Hematopoietic multipotent progenitor cell treated with erythropoietin and hydrocortisone succinate and interleukin-3 and kit ligand, for 8 days (in vitro differentiated cells): ENCODE measurements around the gene NELFCD.

ENCODE experiments used
- DNase-seq: peaks from one replicate; pipeline ENCODE4 v3.0.0-alpha.2; 2015

The NELFCD gene

GRCh38 chr20:58995461-58996225, 14.6 kb downstream of the NELFCD start:
- DNase-seq = no peak

GRCh38 chr20:58996226-58996611, 15.2 kb downstream of the NELFCD start:
- DNase-seq = no peak

DNA sequence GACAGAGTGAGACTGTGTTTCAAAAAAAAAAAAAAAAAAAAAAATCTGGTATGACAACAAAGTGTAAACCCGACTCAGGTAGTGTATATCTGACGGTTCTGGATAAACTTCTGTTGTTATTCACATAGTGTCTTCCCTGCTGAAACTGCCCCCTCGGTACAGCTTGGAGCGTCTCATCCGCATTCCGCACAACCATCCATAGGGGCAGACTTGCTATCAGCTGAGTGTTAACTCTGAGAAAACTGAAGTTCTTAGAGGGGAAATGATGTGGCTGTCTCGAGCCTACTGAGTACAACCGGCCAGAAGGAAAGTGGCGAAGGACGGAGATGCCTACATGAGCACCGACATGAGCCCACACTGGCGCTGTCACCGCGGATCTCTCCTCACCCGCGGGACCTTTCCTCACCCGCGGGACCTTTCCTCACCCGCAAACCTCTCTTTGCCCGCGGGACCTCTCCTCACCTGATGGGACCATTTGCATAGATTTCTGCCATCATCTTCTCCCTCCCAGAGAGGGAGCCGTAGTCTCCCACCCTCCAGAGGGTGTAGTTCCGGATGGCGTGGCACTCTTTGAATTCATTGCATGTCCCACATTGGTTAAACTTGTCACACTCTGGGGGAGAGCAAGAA, 16.2 kb downstream of the NELFCD start:
- no peak for DNase-seq

DNA sequence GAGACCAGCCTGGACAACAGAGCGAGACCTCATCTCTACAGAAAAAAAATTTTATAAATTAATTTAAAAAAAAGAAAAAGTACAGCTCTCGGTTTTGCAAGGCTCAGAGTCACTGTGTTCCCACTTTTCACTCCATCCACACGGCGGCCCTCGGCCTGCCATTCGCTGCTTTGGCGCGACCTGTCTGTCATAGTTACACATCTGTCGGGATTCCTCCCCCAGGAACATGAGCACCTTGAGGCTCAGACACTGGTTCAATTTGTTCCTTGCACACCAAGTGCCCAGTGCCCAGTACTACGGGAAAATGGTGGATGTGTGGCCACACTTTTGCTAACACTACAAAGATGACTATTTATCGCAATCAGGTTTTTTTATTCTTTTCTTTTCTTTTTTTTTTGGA, 17.6 kb downstream of the NELFCD start:
- no peak for DNase-seq

- no peak for DNase-seq
Measured at GRCh38 chr20:59000326-59000725, 19.3 kb downstream of the NELFCD start.

DNA sequence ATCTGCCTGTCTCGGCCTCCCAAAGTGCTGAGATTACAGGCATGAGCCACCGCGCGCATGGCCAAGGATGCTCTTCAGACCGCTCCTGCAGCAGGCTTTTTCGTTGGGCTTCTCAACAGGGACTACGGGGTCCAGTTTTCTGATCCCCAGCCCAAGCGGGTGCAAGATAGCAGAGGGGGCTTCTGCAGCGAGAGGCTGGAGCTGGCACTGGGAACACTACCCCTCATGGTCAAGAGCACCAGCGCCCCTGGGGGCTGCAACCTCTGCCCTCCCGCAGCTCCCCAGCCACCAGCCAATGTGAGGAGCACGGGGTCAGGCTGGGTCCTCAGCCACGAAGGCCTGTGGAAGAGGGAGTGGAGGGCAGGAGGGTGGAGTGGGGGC, 20.0 kb downstream of the NELFCD start:
- no peak for DNase-seq

- DNase-seq = no peak
Measured at GRCh38 chr20:59001449-59002171, 20.6 kb downstream of the NELFCD start.

DNA sequence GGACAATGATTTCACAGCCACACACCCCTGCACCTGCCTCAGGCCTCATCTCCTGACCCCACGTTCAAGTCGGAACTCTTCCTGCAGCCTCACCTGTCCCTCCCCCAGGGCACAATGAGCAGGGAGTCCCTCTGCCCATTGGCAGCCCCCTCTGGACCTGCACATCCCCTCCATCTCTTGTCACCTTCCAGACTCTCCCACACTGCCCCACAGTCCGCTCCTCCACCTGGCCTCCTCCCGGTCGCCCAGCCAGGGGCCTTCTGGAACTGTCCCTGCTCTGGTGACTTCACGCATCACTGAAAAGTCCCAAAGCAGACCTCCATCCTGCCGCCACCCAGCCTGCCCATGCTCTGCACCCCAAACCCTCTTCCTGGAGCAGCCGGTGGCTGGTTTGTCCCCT, 21.3 kb downstream of the NELFCD start:
- no peak for DNase-seq

DNA sequence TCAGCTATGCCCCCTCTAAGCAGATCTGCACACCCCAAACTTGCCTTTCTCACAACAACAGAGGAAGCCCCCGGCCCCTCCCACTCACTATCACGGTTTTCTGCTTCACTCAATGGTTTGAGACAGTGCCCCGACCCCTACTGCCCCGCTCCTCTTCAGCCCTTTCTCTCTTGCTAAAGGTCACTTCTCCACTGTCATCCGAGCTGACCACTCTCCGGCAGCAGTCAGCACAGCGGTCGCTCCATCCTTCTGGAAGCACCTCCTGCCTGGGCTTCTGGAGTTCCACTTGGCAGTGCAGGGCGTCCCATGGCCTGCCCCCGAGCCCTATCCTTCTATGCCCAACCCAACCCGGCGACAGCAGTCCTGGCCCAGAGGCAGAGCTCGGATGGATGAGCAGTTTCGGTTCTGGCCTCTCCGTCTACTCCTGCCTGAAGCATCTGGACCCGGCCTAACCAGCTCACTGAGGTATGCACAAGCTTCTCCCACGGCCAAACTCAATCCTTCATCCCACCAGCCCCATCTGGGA, 21.9 kb downstream of the NELFCD start:
- no peak for DNase-seq

- no peak for DNase-seq
Measured at GRCh38 chr20:59003836-59004492, 22.9 kb downstream of the NELFCD start.

DNA sequence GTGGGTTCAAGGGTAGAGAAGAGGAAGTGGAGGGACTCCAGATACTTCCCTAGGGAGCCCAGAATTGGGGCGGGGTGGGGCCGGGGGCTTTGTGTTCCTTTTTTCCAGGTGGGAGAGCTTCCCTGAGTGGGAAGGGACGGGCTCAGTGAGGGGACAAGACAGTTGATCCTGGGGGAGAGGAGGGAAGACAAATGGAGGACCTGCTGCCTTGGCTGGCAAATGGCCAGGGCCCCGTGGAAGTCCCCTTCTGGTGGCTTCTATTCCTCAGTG, 23.4 kb downstream of the NELFCD start:
- no peak for DNase-seq

GRCh38 chr20:59004763-59005522, 23.9 kb downstream of the NELFCD start:
- peak; percentile 55 for DNase-seq

DNA sequence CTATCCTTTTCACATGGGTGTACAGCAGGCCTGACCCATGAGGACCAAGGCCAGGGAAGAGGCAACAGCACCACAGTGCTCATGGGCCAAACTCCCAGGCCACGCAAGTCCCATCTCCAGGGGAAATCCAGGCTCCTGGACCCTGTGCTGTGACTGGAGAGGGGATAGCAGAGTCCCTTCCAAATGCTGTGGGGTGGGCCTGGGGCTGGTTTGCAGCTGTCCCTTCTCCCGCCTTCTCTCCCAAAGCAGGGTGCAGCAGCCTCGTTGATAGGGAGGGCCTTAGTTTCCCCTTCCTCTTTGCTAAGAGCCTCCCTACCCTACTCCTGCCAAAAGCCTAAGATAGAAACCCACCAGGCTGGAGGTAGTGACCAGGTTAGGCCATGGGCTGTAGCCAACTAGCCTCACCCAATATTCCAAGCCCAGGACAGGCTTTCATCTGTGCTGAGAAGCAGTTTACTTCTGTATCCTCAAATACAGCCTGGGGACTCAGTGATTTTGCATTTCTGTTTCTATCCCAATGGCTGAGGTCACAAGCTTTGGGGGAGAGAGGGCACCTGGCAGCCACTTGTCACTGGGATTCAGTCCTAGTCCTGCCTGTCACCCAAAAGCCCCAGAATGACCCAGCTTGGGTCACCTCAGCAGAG, 24.6 kb downstream of the NELFCD start:
- no peak for DNase-seq

DNA sequence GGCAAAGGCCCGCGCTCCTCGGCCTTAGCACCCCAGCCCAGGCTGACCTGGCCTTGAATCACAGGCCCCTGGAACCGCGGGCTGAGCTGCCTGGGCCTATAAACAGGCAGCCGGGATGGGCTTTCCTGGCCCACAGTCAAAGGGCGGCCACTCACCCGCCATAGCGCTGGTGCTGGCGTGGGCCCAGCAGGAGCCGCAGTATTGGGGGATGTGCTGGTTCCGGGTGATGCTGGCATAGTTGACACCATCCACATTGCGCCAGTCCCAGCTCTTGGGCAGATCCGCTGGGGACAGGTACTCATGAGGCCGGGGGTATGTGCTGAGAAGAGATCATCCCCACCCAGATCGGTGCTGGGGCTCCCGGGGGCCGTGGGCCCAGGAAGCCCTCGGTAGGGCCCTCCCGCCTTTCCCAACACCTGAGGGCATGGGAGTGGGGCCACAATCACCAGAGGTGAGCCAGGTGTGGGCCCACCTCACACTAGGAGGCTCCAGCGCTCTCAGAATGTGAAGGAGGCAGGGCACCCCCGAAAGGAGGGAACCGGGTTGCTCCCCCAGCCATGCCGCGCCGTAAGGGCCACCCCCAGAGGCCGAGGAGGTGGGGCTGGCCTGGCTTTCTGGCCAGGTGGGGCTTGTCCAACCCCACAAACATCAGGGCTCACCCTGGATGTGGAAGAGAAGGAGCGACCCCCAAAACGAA, 25.3 kb downstream of the NELFCD start:
- DNase-seq = no peak

- DNase-seq = peak; percentile 52
Measured at GRCh38 chr20:59006864-59007664, 26.0 kb downstream of the NELFCD start, which contains the start of gene CTSZ. CTSZ (minus strand) TSS chr20:59007254; CDS start chr20:59007128, 126 bp downstream.

DNA sequence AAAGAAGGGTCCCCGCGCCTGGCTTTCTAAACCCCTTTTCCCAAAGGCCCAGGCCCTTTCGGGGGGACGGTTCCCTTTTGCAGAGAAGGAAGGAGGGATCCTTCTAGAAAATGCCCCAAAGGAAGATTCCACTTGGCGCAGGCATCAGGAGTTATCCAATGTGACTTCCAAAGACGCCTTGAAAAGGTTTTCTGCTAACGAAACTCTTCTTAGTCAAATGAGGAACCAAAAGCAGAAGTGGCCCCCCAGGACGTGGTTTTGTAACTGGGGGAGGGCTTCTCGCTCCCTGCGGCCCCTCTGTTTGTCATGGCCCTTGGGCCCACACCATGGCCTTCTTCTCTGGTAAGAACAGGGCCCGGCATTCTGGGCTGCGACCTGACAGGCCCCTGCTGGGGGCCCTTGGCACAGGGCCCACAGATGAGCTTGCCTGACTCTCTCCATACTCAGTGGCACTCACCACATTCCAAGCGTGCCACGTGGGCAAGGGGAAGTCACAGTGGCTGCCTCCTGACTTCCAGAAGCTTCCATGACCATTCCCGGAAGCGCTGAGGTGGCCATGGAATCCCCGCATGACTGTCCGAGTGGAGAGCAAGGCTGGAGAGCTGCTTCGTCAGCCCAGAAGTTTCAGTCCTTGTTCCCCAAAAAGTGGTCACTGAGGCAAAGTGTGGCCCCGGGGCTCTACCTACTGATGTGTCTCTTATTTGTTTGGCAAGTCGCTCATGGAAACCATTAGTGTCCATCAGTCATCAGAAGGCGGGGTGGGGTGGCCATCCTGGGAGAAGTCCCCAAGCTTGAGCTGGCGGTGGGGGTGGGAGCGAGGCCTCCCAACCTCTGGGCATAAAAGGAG, 26.8 kb downstream of the NELFCD start:
- peak; percentile 29 for DNase-seq

GRCh38 chr20:59008715-59009336, 27.8 kb downstream of the NELFCD start:
- DNase-seq = no peak

DNA sequence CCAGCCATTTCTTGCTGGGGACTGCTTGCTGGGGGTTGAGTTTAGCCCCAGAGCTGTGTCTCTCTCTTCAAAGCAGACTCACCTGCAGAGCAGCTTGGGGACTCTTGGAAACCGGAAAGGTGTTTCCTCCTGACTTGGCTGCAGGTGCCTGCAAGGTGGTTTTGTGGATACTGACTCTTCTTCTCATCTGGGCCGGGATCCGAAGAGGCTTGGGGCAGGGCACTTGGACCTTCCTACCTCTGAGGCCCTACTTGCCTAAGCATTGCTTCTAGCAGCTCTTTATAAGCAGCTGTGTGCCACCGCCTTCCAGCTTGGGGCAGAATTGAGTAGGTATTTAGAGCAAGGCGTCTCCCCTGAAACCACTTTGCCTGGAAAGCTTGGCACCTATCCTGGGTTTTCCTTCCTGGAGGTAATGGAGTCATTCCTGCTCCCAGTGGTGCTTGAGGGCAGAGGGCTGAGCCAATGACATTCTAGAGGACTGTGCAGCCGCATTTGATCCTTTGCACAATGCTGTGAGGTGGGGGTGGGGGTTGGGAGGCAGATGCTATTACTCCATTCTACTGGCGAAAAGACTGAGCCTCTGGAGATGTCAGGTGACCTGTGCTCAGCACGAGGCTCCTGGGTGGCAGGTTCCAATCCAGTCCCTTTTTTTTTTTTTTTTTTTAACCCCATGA, 29.4 kb downstream of the NELFCD start:
- DNase-seq = no peak
